HG03135 (cell line): Measurements from ENCODE around the gene ISOC2.

Source experiments
- ATAC-seq: cut with Tn5 transposase; IDR thresholded peaks from one replicate; pipeline ENCODE4 v1.9.1; 2021; ENCODE audit warnings: mild to moderate bottlenecking, moderate library complexity; ENCODE audit not compliant: unreplicated experiment

ISOC2 gene

DNA sequence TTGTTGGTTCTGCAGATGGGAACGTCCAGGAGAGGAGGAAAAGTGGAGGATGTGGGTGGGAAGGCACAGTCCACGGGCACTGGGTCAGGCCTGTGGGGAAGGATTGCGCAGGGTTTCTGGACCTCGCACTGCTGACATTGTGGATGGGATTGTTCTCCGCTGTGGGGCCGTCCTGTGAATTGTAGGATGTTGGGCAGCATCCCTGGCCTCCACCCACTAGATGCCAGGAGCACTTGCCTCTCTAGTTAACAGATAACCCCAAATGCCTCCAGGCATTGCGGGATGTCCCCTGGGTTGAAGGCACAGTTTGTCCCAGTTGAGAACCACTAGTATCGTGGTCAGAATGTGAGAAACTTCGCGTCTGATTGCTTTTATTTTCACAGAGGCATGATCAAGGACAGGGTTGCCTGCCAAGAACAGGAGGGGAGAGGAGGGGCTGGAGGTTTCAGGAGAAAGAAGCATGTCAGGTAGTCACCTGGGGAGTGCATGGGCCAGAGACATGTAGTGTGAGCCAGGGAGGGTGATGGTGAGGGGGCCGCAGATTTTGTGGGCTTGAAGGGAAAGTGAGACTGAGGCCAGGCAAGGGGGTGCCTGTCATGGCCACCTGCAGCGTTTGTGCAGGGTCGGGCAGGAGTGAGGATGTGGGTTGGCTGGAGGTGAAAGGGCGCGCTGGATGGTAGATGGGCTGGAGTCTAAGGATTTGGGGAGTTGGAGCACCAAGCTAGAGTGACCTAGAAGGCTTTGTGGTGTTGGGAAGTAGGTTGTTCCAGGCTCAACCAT, 18.2 kb upstream of the ISOC2 start:
- no peak for ATAC-seq

DNA sequence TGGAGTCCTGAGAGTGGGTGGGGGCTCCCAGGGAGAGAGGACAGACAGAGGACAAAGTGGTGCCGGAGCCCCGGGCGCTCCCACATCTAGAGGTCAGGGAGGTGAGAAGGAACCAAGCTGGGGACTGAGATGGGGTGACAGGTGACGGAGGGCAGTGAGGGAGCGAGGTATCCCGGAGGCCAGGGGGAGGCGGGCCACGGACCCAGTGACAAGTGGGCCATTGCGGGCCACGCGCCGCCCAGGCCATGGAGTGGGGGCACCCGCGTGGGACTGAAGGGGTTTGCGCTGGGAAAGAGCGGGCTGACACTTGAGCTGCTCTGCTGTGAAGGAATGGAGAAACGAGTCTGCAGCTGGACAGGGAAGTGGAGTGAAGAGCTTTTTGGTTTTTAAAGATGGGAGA, 17.6 kb upstream of the ISOC2 start:
- ATAC-seq = no peak

GRCh38 chr19:55478364-55478763, 16.9 kb upstream of the ISOC2 start:
- no peak for ATAC-seq

- no peak for ATAC-seq
Observed at GRCh38 chr19:55477905-55478304, 16.5 kb upstream of the ISOC2 start.

DNA sequence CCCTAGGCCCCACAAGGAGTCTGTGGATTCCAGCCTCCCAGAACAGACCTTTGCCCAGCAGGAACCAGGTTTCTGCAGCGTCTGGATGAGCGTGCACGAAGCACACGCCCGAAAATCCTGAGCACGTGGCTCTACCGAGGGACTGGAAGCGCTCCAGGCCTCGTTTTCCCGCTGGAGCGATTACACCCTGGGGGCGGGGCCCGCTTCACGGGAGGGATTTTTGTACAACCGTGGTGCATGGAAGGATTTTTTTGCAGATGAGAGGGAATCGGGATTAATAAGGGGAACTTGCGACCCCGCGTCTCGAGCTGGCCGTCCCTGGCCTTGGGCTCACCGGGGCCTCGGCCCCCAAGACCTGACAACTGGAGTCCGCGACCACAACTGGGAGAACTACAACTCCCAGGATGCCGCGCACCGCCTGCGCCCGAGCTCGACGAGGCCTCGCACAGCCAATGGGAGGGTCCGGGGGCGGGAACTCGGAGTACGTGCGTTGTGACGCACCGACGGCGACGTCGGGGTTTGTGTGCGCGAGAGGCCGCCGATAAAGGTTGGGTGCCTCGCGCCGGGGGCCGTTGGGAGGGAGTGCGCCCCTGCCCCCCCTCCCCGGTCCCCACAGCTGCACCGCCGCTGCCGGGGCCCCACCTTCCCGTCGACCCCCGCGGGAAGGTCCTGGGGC, 14.8 kb upstream of the ISOC2 start, which contains the start of gene ZNF628:
ZNF628 (plus strand) TSS at position 518 of the 676 bp plus-strand sequence. CDS start 3,294 bp downstream, outside the sequence.
- ATAC-seq = peak; percentile 89

DNA sequence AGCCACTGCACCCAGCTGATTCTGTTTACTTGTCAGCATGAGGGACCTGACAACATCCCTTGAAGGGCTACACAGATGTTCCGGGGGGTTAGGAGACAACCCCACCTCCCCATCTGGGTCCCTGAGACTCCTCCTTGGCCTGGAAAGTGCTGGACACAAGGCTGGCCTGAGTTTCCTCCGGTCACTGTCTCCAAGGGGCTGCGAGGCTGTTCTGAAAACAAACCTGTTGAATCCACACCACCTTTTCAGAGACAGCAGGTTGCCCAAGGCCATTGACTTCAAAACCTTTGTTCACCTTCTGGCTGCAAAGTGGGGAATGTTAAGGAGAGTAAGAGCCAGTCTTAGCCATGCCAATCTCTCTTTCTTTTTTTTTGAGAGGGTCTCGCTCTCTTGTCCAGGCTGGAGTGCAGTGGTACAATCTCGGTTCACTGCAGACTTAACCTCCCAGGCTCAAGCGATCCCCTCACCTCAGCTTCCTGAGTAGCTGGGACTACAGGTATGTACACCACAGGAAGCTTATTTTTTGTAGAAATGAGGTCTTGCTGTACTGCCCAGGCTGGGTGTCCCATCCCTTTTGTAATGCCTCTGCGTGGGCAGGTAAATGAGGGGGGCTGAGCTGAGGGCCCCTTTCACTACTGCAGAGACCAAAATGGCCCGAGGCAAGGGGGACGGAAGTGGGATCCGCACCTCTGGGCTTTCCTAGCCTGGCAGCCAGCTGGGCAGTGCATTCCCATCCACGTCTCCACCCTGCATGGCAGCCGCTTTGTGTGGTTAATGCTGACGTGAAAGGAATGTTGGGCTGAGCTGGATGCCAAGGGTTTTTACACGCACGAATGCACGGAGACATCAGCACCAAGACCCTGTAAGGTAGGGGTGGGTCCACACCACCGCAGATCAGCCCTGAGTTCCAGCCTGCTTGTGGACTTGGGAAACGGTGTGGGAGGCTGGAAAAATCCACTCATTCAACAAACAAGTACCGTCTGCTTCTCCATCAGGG, 13.1 kb upstream of the ISOC2 start:
- ATAC-seq = no peak

DNA sequence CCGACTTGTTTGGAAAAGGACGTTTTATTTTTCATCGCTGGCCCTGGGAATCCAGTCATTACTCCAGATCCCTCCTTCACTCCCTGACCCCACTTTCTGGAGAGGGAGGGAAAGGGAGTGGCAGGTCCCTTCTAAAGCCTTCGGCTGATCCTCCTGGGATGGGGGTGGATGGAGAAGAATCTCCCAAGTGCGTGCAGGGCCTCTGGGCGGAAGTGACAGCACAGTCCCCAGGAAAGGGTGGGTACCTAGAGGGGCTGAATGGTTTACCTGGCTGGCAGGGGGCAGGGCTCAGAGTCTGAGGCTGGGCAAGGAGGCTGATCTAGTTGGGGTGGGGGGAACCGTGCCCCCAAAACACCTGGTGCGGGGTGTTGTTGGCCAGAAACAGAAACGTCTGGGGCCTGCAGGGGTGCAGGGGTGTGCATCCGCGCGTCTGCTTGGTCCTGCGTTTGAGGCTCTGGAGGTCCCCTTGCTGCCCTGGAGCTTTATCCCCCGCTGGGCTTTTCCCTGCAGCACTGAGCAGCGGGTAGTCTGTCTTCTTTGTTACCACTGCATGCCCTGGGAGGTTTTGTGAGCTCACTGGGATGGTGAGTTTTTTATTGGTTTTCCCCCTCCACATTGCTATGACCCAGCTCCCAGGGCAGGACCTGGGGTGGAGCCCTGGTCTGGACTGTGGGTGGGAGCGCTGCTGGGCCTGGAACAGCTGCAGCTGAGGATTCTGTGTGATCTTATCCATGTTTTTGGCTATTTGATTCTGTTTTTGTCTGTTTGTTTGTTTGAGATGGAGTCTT, 12.0 kb upstream of the ISOC2 start:
- no peak for ATAC-seq

DNA sequence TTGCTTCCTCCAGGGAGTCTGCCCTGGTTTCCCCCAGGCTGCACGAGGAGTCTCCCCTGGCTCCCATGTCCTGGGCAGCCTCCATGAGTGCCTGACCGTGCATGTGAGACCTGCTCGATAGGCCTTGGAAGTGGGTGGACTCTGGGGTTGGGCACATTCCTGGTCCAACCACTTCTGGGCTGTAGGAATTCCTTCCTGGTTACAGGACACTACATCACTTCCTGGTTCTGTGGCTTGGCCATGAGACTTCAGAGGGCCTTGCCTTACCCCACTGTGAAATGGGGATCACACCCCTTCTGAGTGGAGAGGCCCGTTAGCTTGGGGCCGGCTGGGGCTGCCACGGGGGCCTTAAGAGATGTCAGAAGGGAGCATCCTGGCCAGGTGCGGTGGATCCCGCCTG, 11.0 kb upstream of the ISOC2 start:
- no peak for ATAC-seq

DNA sequence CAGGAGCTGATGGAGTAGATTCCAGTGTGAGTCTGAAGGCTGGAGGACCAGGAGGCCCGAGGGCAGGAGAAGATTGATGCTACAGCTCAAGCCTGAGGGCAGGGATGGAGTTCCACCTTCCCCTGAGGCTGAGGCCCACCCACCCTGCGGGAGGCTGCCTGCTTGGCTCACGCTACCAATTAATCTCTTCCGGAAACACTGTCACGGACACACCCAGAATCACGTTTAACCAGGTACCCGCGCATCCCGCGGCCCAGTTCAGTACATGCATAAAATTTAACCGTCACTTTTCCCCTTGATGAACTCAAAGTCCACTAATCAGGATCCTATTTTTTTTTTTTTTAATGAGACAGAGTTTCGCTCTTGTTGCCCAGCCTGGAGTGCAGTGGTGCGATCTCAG, 9.8 kb upstream of the ISOC2 start:
- ATAC-seq = no peak

DNA sequence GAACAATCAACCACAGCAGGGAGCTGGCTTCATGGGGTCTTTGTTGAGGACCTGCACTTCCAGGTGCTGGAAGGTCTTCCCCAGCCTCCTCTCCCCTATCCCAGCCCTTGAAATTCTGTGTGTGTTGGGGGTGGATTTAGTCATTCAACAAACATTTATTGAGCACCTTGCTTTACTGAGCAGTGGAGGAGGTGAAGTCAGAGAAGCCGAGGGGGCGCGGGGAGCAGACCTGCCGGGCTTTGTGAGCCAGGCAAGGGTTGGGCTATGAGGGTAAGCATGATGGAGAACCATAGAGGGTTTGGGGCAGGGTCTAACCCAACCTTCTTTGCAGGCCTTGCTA, 6.6 kb upstream of the ISOC2 start:
- ATAC-seq = no peak

DNA sequence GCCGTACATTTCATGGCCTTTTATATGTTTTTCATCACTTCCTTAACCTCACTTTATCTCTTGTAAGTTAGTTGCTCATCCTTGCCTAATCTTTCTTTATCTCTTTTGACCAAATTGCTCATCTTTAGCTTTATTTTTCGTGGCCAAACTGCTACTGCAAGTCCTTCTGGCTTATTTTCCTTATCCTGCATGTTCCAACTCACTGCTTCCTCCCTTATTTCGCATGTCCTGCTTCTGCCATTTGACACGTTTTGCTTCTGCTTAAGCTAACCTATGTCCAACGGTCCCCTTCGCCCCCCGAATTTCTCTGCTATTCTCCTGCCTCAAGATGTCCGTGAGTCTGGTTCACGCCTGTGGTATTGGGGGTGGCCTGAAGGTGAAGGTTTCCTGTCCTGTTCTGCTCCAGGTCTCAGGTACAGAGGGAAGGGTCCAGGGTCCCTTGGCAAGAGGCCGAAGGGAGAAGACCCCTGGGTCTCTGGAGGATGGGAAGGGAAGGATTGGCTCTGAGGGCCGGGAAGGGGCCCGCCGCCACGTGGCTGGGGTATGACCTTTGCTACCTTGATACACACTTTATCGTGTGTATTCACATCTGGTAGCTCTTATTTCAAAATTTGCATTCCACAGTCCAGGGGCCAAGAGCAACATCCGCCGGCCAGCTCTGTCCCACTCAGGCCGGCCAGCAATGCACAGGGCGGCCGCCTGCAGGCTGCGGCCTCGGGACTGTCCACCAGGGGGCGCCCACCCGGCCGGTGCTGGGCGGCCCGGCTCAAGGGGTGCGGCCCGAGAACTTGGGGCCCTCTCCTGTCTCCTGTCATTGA, 6.0 kb upstream of the ISOC2 start:
- ATAC-seq = no peak

DNA sequence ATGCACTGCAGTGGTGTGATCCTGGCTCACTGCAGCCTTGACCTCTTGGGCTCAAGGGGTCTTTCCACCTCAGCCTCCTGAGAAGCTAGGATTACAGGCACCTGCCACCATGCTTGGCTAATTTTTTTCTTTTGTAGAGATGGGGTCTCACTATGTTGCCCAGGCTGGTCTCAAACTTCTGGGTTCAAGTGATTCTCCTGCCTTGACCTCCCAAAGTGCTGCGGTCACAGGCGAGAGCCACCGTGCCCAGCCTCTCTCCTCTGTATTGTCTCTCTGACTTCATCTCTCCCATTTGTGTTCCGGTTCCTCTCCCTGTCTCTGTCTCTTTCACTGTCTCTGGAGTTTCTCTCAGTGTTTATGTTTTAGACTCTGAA, 4.8 kb upstream of the ISOC2 start:
- no peak for ATAC-seq

DNA sequence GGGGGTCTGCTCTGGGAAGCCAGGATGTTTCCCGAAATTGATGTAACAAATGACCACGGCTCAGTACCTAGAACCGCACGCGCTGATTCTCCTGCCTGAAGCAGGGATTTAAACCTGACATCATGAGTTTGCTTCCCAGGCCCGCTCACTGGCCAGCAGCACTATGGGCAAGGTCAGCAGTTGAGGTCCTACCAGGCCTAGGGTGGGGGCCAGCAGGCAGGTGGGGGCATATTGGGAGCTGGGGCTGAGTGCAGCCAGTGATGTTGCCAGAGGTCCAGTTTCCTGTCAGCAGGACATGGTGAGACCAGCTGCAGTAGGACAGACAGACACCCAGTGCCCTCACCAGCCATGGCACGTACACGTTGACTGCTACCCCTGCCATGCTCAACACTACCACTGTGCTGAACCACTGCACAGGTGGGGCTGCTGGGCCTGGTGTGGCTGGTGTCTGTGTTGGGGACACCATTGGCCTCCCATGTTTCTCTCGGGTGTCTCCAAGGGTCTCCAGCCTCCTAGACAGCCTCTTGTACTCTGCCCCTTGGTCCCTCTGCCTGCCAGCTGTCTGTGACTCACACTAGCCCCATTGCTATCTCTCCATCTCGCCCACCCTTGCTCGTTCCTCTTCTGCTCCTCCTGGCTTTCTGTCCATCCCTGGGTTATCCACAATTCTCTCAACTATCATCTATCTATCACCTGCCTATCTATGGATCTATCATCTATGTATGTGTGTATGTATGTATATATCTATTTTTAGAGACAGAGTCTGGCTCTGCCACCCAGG, 4.2 kb upstream of the ISOC2 start:
- ATAC-seq = no peak

DNA sequence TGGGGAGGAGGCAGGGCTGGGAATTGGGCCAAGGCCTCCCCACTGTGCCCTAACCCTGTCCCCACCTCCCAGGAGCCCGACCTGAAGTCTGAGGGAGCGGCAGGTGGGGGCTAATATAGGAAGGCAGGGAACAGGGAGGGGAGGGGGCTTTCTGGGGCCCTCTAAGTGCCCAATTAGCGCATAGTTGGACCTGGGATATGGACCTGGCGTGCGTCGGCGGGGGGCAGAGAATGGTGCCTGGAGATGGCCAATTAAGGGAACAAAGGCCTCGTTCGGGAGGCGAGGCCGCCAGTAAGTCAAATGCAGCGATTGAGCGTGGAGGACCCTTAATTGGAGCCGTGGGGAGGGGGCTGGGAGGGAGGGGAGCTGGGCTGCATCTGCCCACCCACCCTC, 3.2 kb upstream of the ISOC2 start, which contains the start of gene C19orf85:
C19orf85 (minus strand) TSS at position 90 of the 393 bp plus-strand sequence. CDS start 197 bp downstream, outside the sequence.
- no peak for ATAC-seq

DNA sequence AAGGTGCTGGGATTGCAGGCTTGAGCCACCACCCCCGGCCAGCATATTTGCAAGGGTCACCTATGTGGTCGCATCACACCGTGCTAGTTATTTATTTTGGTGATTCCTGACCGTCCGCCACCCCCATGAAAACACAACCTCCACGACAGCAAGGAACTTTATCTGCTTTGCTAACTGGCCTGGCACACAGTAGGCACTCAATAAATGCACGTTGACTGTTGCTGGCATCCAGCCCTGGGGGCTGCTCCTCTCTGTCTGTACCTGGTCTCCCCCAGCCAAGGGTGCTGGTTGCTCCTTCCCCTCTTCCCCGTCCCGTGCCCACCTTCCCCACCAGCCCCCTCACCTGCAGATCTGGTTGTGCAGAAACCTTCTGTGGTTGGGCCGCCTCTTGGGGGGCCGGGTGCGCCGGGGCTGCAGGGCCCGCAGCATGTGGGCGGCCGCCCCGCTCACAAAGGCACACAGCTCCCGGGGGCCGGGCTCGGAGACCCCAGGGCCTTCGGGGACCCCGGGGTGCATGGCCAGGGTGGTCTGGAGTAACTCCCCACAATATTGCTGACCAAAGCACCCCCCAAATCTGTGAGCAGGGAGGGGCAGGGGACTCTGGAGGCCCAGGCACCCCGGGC, 2.7 kb upstream of the ISOC2 start:
- no peak for ATAC-seq

DNA sequence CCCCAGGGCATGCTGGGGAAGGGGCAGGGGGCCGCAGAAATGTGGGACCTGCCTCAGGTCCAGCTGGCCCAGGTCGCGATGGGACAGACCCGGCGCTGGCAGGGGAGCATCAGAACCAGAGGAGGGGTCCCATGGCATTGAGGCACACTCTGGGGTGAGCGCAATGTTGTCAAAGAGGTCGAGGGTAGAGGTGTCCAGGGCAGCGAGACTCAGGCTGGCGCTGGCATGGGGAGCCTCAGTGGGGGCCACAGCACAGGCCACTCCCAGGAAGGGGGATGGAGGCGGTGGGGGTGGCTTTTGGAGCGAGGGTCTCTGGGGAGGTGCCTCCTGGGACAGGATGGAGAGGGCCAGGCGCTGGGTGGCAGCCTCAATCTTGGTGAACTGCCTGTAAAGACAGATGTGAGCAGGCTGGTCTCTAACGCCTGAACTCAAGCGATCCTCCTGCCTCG, 2.2 kb upstream of the ISOC2 start:
- no peak for ATAC-seq

DNA sequence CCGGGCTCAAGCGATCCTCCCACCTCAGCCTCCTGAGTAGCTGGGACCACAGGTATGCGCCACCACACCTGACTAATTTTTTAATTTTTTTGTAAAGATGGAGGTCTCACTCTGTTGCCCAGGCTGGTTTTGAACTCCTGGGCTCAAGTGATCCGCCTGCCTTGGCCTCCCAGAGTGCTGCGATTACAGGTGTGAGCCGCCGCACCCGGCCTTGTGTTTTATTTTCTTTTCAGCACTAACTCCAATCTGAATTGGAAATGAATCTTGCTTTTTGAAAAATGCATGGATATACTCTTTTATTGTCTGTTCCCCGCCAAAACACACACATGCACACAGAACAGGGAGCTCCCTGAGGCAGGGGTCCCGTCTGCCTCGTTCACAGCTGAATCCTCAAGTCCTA, 1.3 kb upstream of the ISOC2 start:
- no peak for ATAC-seq

DNA sequence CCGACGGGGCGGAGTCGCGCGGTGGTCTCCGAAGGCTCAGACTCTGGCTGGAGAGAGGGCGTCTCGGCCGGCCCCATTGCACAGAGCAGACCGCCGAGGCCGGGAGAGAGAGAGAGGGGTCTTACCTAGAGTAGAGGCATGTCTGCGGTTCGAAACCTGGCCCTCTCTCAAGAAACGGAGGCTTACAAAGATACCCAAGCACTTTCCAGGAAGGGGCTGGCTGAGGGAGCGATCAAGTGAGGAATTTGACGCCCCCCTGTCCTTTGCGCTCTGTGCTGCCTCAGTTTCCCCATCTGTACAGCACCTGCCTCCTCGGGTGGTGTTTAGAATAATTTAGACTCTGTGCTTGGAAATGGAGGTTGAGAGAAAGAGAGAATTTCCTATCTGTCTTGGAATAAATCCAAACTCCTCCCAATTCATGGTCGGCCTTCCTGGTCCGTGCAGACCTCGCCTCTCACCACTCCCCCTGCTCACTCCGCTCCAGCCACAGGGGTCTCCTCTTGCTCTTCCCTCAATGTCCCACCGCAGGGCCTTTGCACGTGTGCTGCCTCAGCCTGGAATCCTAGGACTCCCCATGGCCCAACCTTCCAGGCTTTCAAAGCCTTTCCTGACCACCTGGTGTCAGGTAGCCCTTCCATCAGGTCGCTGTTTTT, 658 bp upstream of the ISOC2 start:
- no peak for ATAC-seq
